A673 (cell line): ENCODE results near the gene TPX2. TPM values are rescaled to one million over a fixed set of nuclear protein-coding genes. Genes with fewer than 3 reads are reported as not detected.

Source experiments
- BruUV-seq: library from RNA; stranded (reverse); fragments of 400-500 nt; replicated peaks from 2 replicates; lab custom pipeline; 2021; lab: Mats Ljungman, UMichigan
- CTCF ChIA-PET: fragments of 300-600 bp; sonication (Branson Sonifier 250); formaldehyde crosslinking; loops from one replicate; lab custom pipeline; 2022; ENCODE audit warnings: antibody characterized with exemption; lab: Charles Lee
- POLR2A ChIA-PET: fragments of 300-600 bp; sonication (Branson Sonifier 250); formaldehyde crosslinking; loops from one replicate; lab custom pipeline; 2022; ENCODE audit warnings: antibody characterized with exemption; ENCODE audit not compliant: low non-redundant PET; lab: Charles Lee
- DNase-seq: peaks from one replicate; pipeline ENCODE4 v3.0.0-alpha.2; 2015; ENCODE audit warnings: low spot score
- H3K27ac ChIP-seq: fragments of 200-600 bp; sonication (generic); 2 replicates; pipeline ENCODE4 v1.5.1; 2016; ENCODE audit warnings: mixed run types, low read depth, mild to moderate bottlenecking, mixed read lengths, antibody characterized with exemption, low read length; ENCODE audit not compliant: poor library complexity, severe bottlenecking
- H3K27me3 ChIP-seq: fragments of 200-600 bp; sonication (generic); replicated peaks from 2 replicates; pipeline ENCODE4 v1.6.1; 2017; ENCODE audit warnings: mixed run types, low read depth, mild to moderate bottlenecking, mixed read lengths, antibody characterized with exemption, low read length; ENCODE audit not compliant: insufficient read depth, poor library complexity
- H3K36me3 ChIP-seq: fragments of 200-600 bp; sonication (generic); 2 replicates; pipeline ENCODE4 v1.6.1; 2016; ENCODE audit warnings: mixed run types, mild to moderate bottlenecking, mixed read lengths, antibody characterized with exemption, low read length; ENCODE audit not compliant: insufficient read depth, poor library complexity, severe bottlenecking
- H3K4me1 ChIP-seq: fragments of 200-600 bp; sonication (generic); 2 replicates; pipeline ENCODE4 v1.6.1; 2017; ENCODE audit warnings: mixed run types, mild to moderate bottlenecking, mixed read lengths, antibody characterized with exemption, low read length; ENCODE audit not compliant: insufficient read depth, poor library complexity, severe bottlenecking
- H3K4me3 ChIP-seq: fragments of 200-600 bp; sonication (generic); 2 replicates; pipeline ENCODE4 v1.5.1; 2016; ENCODE audit warnings: low read depth, mixed run types, mild to moderate bottlenecking, mixed read lengths, low read length; ENCODE audit not compliant: poor library complexity, severe bottlenecking
- H3K9me3 ChIP-seq: fragments of 200-600 bp; sonication (generic); 2 replicates; pipeline ENCODE4 v1.6.1; 2016; ENCODE audit warnings: mixed run types, low read depth, mild to moderate bottlenecking, mixed read lengths, antibody characterized with exemption, low read length; ENCODE audit not compliant: poor library complexity, severe bottlenecking
- EZH2 ChIP-seq: fragments of 200-600 bp; sonication (generic); IDR thresholded peaks from 2 replicates; pipeline ENCODE4 v1.6.1; 2017; ENCODE audit warnings: borderline replicate concordance, low read depth, mild to moderate bottlenecking, mixed read lengths, antibody characterized with exemption, low read length; ENCODE audit not compliant: poor library complexity, severe bottlenecking
- intact Hi-C: fragments of 100-400 bp; cut with micrococcal nuclease; formaldehyde crosslinking; loops from one replicate; pipeline ENCODE4 v1.10.0; 2022; ENCODE audit not compliant: unreplicated experiment
- total RNA-seq: library from RNA; stranded (reverse); gene quantifications from 2 replicates; pipeline ENCODE4 v1.2.3, GENCODE V29; 2021
- TF ChIP-seq, protein P1 (sequence below): fragments of 300-800, 200-600 bp; sonication (generic); conservative IDR thresholded peaks from 2 replicates; pipeline ENCODE4 v1.5.1; 2017; ENCODE audit warnings: low read depth, mild to moderate bottlenecking, antibody characterized with exemption, low read length, moderate library complexity, mixed read lengths

Gene TPX2
- total RNA-seq, 1 experiment from 2014 or later: 187 TPM

DNA sequence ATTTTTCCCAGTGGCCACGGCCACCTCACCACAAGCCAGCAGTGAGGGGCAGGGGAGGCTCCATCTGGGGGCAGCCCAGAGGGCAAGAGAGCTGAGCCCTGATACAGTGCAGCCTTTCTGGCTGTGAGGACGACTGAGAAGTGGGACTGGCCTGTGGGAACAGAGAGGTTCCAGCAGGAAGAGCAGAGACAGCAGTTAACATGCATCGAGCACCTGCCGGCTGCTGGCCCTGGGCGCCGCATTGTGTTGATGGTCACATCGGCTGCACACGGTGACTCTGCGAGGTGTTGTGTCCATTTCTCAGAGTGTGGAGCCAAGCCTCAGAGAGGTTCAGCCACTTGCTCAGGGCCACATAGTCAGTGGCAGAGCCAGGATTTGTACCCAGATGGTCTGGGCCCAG, 96.5 kb downstream of the TPX2 start:
- no peaks in the 10 kb centered on the region for H3K4me1 ChIP-seq
- POLR2A ChIA-PET: no interaction called here
- no peaks in the 10 kb centered on the region for H3K27me3 ChIP-seq
- no peaks in the 10 kb centered on the region for H3K36me3 ChIP-seq
- intact Hi-C loops: no loop called here
- H3K9me3 ChIP-seq: no peaks in the 10 kb centered on the region
- no peak overlapping the region for H3K27ac ChIP-seq
- CTCF ChIA-PET: no interaction called here
- H3K4me3 ChIP-seq: no peak overlapping the region
- no peak for DNase-seq
- no TSS peak for BruUV-seq
- TF ChIP-seq, protein P1, sequence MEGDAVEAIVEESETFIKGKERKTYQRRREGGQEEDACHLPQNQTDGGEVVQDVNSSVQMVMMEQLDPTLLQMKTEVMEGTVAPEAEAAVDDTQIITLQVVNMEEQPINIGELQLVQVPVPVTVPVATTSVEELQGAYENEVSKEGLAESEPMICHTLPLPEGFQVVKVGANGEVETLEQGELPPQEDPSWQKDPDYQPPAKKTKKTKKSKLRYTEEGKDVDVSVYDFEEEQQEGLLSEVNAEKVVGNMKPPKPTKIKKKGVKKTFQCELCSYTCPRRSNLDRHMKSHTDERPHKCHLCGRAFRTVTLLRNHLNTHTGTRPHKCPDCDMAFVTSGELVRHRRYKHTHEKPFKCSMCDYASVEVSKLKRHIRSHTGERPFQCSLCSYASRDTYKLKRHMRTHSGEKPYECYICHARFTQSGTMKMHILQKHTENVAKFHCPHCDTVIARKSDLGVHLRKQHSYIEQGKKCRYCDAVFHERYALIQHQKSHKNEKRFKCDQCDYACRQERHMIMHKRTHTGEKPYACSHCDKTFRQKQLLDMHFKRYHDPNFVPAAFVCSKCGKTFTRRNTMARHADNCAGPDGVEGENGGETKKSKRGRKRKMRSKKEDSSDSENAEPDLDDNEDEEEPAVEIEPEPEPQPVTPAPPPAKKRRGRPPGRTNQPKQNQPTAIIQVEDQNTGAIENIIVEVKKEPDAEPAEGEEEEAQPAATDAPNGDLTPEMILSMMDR: no peak
- no peak for TF ChIP-seq EZH2

DNA sequence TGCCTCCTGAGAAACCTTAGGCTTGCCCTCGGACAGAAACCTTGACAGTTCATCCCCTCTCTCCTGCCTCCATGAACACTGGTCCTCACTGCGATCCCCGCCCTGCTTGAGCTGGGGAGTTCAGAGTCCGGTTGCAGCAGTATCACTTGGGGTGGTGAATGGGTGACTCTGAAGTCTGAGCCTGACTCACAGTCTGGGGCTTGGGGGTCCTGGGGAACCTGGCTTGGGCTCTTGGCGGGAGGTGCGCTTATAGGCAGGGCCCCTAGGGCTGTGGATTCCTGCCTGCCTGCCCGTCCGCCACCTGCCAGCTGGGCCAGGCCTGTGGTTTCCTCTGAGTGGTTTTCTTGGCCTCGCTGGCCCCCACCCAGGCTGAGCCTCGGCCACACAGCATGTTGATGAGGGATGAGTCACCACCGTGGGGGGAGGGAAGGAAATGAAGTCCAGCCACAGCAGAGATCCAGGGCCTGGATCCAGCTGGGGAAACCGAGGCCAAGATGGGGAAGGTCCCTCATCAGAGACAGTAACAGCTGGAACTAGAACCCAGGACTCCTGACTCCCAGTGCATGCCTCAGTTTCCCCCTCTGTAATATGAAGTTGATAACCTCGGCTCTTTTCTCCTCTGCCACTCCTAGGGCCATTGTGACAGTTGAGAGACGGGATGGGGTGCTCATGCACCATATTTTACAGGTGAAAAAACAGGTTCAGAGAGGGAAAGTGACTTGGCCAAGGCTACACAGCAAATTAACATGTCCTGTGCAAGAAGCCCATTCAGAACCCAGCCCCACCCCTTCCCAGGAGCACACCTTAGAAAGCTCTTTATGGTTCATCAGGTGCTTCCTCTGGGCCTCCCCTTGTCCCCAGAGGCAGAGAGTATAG, 97.1 kb downstream of the TPX2 start:
- H3K27ac ChIP-seq: no peak overlapping the region
- H3K36me3 ChIP-seq: no peaks in the 10 kb centered on the region
- H3K4me1 ChIP-seq: no peaks in the 10 kb centered on the region
- BruUV-seq: no TSS peak
- TF ChIP-seq, protein P1: no peak
- TF ChIP-seq EZH2: no peak
- H3K9me3 ChIP-seq: no peaks in the 10 kb centered on the region
- ChIA-PET POLR2A (no interaction called here), CTCF (no interaction called here)
- H3K4me3 ChIP-seq: no peak overlapping the region
- intact Hi-C loops: no loop called here
- H3K27me3 ChIP-seq: no peaks in the 10 kb centered on the region
- DNase-seq: no peak

DNA sequence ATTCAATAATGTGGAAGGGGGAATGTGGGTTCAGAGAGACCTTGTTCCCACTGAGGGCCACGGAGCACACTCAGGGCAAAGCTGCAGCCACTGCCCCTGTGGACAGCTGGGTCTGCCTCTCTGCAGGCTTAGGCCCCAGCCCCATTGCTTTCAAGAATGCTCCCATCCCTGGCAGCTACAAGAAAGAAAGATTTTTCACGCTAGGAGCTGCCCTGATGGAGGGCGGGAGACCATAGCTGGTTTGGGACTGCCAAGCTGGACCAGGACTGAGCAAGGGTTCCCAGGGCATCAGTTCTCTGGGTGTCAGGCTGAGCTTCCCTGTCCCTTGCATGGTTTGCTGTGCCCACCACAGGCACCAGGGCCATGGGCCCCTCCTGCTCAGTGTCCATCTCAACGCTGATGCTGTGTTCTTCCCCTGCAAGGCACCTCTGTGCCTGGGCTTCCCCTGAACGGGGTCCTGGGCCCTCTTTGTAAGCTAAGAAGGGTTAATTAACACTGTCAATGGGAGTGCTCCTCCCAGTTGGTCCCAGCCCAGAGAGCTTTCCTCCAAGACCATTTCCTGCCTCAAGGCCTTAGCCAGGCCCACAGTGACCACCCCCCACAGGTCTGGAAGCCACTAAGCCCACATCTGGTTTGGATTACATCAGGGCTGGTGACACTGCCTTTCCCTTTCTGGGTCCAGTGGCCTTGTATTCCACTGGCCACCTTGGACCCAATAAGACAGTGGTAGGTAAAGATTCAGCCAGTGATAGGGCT, 97.9 kb downstream of the TPX2 start:
- POLR2A ChIA-PET: no interaction called here
- no TSS peak for BruUV-seq

More for the DNA sequence above, 97.9 kb downstream of the TPX2 start:
- no peaks in the 10 kb centered on the region for H3K9me3 ChIP-seq
- TF ChIP-seq, protein P1: no peak
- no peak for TF ChIP-seq EZH2
- H3K4me3 ChIP-seq: no peak overlapping the region
- CTCF ChIA-PET: no interaction called here
- intact Hi-C loops: no loop called here
- H3K27ac ChIP-seq: no peak overlapping the region
- DNase-seq: no peak
- no peaks in the 10 kb centered on the region for H3K4me1 ChIP-seq
- H3K36me3 ChIP-seq: no peaks in the 10 kb centered on the region
- H3K27me3 ChIP-seq: no peaks in the 10 kb centered on the region
